OCI-LY7 (cell line): ENCODE measurements around the gene KNCN. TPM values are rescaled to one million over a fixed set of nuclear protein-coding genes. Genes with fewer than 3 reads are reported as not detected.

Experiments used
- BruUV-seq: library from RNA; stranded (reverse); fragments of 400-500 nt; replicated peaks from 2 replicates; lab custom pipeline; 2021; lab: Mats Ljungman, UMichigan
- CTCF ChIA-PET: fragments of 300-600 bp; sonication (Branson Sonifier 250); formaldehyde crosslinking; loops from one replicate; lab custom pipeline; 2022; ENCODE audit warnings: antibody characterized with exemption; ENCODE audit not compliant: unreplicated experiment; lab: Charles Lee
- POLR2A ChIA-PET: fragments of 300-600 bp; sonication (Branson Sonifier 250); formaldehyde crosslinking; loops from one replicate; lab custom pipeline; 2022; ENCODE audit warnings: antibody characterized with exemption; lab: Charles Lee
- DNase-seq: peaks from one replicate; pipeline ENCODE4 v3.0.0-alpha.2; 2015; ENCODE audit warnings: low spot score
- H2AFZ ChIP-seq: fragments of 200-600 bp; sonication (generic), shearing (Covaris generic); 2 replicates; pipeline ENCODE4 v1.6.1; 2014; ENCODE audit warnings: mild to moderate bottlenecking, antibody characterized with exemption, low read length, moderate library complexity
- H3K27ac ChIP-seq: fragments of 200-600 bp; sonication (generic); 2 replicates; pipeline ENCODE4 v1.5.1; 2014; ENCODE audit warnings: mixed run types, low read depth, mild to moderate bottlenecking, moderate library complexity, low read length, inconsistent platforms; ENCODE audit not compliant: poor library complexity, severe bottlenecking
- H3K36me3 ChIP-seq: fragments of 200-600 bp; sonication (generic); 2 replicates; pipeline ENCODE4 v1.6.1; 2014; ENCODE audit warnings: mild to moderate bottlenecking, antibody characterized with exemption, low read length, moderate library complexity, mixed read lengths; ENCODE audit not compliant: insufficient read depth
- H3K4me1 ChIP-seq: fragments of 200-600 bp; sonication (generic); 2 replicates; pipeline ENCODE4 v1.5.1; 2014; ENCODE audit warnings: mild to moderate bottlenecking, low read length; ENCODE audit not compliant: insufficient read depth, poor library complexity, severe bottlenecking
- H3K4me2 ChIP-seq: fragments of 200-600 bp; sonication (generic); 2 replicates; pipeline ENCODE4 v1.6.1; 2014; ENCODE audit warnings: mild to moderate bottlenecking, low read length
- H3K4me3 ChIP-seq: fragments of 200-600 bp; sonication (generic); 2 replicates; pipeline ENCODE4 v1.5.1; 2014; ENCODE audit warnings: mild to moderate bottlenecking, low read depth, low read length; ENCODE audit not compliant: poor library complexity, severe bottlenecking
- H3K79me2 ChIP-seq: fragments of 200-600 bp; sonication (generic); 2 replicates; pipeline ENCODE4 v1.6.1; 2016; ENCODE audit warnings: low read depth, mild to moderate bottlenecking, low read length, moderate library complexity, mixed read lengths; ENCODE audit not compliant: insufficient read depth
- H3K9me2 ChIP-seq: fragments of 200-600 bp; sonication (generic); 2 replicates; pipeline ENCODE4 v1.6.1; 2016; ENCODE audit warnings: mild to moderate bottlenecking, low read length, mixed read lengths; ENCODE audit not compliant: insufficient read depth
- H3K9me3 ChIP-seq: fragments of 200-600 bp; sonication (generic); 2 replicates; pipeline ENCODE4 v1.6.1; 2014; ENCODE audit warnings: mild to moderate bottlenecking, mixed run types, low read length, mixed read lengths
- H4K20me1 ChIP-seq: fragments of 200-600 bp; sonication (generic); 2 replicates; pipeline ENCODE4 v1.6.1; 2014; ENCODE audit warnings: mild to moderate bottlenecking, antibody characterized with exemption, low read length, moderate library complexity, mixed read lengths; ENCODE audit not compliant: insufficient read depth
- EZH2phosphoT487 ChIP-seq: fragments of 200-600 bp; sonication (generic); IDR thresholded peaks from 2 replicates; pipeline ENCODE4 v1.6.1; 2018; ENCODE audit warnings: low read depth, borderline replicate concordance, mild to moderate bottlenecking, mixed run types, antibody characterized with exemption, low read length, moderate library complexity, mixed read lengths
- intact Hi-C: fragments of 100-400 bp; cut with micrococcal nuclease; formaldehyde crosslinking; loops from one replicate; pipeline ENCODE4 v1.10.0; 2022; ENCODE audit not compliant: unreplicated experiment
- total RNA-seq, 2 experiments: library from RNA; depleted of rRNA in 1 of 2; stranded (reverse); fragments of >200 nt in 1 of 2; shearing (Covaris generic) in 1 of 2; gene quantifications; 2 replicates each; pipeline ENCODE4 v1.2.3, GENCODE V29; 2014 to 2022
- TF ChIP-seq, protein P1 (sequence below): fragments of 200-600 bp; sonication (generic); conservative IDR thresholded peaks from 2 replicates; pipeline ENCODE4 v1.5.1; 2014; ENCODE audit warnings: mild to moderate bottlenecking, antibody characterized with exemption, low read length, moderate library complexity, mixed read lengths

KNCN gene
- total RNA-seq, 2 experiments from 2014 or later: not detected

- ChIA-PET POLR2A (interaction anchor here (0.5 kb wide), 1 partner anchor 1536 kb away, joined by 3 read pairs; no protein-coding TSS in a partner anchor), CTCF (interaction anchor here (0.7 kb wide), 1 partner anchor 121 kb away, joined by 3 read pairs; no protein-coding TSS in a partner anchor)
- H3K27ac ChIP-seq: no peak overlapping the region
- H3K4me1 ChIP-seq: no peaks in the 10 kb centered on the region
- no peak overlapping the region for H3K4me2 ChIP-seq
- no peak overlapping the region for H3K4me3 ChIP-seq
- intact Hi-C loops: loop anchor here (5.0 kb wide), 1 partner anchor 68 kb away; no protein-coding TSS in a partner anchor
- H3K9me3 ChIP-seq: no peaks in the 10 kb centered on the region
- H3K9me2 ChIP-seq: no peaks in the 10 kb centered on the region
- no peak for TF ChIP-seq EZH2phosphoT487
- TF ChIP-seq, protein P1, sequence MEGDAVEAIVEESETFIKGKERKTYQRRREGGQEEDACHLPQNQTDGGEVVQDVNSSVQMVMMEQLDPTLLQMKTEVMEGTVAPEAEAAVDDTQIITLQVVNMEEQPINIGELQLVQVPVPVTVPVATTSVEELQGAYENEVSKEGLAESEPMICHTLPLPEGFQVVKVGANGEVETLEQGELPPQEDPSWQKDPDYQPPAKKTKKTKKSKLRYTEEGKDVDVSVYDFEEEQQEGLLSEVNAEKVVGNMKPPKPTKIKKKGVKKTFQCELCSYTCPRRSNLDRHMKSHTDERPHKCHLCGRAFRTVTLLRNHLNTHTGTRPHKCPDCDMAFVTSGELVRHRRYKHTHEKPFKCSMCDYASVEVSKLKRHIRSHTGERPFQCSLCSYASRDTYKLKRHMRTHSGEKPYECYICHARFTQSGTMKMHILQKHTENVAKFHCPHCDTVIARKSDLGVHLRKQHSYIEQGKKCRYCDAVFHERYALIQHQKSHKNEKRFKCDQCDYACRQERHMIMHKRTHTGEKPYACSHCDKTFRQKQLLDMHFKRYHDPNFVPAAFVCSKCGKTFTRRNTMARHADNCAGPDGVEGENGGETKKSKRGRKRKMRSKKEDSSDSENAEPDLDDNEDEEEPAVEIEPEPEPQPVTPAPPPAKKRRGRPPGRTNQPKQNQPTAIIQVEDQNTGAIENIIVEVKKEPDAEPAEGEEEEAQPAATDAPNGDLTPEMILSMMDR: no peak
- H4K20me1 ChIP-seq: no peaks in the 10 kb centered on the region
- no peaks in the 10 kb centered on the region for H3K36me3 ChIP-seq
- no peaks in the 10 kb centered on the region for H3K79me2 ChIP-seq
- DNase-seq: no peak
- BruUV-seq: no TSS peak
- H2AFZ ChIP-seq: no peak overlapping the region
These were observed 5.7 kb downstream of the KNCN start for GRCh38 chr1:46545784-46546183.

DNA sequence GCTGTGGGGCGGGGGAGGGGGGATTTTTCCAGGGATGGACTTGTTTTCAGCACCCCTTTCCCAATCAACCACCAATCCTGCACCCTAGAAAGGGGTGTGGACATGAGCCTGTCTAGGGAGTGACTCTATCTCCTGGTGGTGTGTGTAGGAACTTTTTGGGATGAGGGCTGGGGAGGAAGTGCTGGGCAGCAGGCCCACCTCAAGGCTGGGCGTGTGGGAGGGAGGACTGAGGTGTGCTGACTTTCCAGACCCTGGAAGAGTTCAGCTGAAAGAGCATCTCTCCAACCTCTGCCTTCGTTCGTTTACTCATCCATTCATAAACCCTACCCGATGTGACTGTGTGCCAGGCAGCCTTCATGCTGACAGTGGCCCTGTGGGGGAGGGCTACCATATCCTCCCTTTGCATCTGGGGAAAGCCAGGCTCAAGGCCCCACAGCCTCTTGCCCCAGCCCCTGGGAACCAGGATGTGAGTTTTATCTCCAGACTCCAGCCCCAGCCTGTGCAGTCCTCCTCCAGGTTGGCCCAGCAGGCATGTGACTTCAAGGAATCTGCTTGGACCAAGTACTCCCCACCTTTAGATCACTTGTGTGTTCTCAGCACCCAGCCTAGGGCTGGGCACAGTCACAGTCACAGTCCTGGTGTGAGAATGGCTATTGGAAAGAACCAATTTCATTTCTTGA, 6.7 kb downstream of the KNCN start:
- TF ChIP-seq, protein P1: no peak
- no peak for TF ChIP-seq EZH2phosphoT487
- intact Hi-C loops: loop anchor here (5.0 kb wide), 1 partner anchor 67 kb away; no protein-coding TSS in a partner anchor
- ChIA-PET CTCF (no interaction called here), POLR2A (no interaction called here)
- no peak overlapping the region for H3K4me3 ChIP-seq
- no peak for DNase-seq
- no peaks in the 10 kb centered on the region for H3K79me2 ChIP-seq
- no peak overlapping the region for H3K4me2 ChIP-seq
- H3K9me2 ChIP-seq: no peaks in the 10 kb centered on the region
- no peaks in the 10 kb centered on the region for H3K4me1 ChIP-seq
- no peak overlapping the region for H2AFZ ChIP-seq
- no peaks in the 10 kb centered on the region for H3K9me3 ChIP-seq
- BruUV-seq: no TSS peak
- H3K36me3 ChIP-seq: no peaks in the 10 kb centered on the region
- H3K27ac ChIP-seq: no peak overlapping the region
- no peaks in the 10 kb centered on the region for H4K20me1 ChIP-seq
